Peyer's patch (tissue), 4 donors: ENCODE measurements around the gene KIF1A. TPM values are rescaled to one million over a fixed set of nuclear protein-coding genes. Genes with fewer than 3 reads are reported as not detected.

Source experiments
- DNase-seq, 3 donors: peaks; one replicate each; pipeline ENCODE4 v3.0.0-alpha.2; 2017 to 2019
- H3K27ac ChIP-seq, 4 donors: fragments of 200-600 bp; sonication (generic); one replicate each; pipeline ENCODE4 v1.5.1; 2016 to 2019
- H3K27me3 ChIP-seq, 2 donors: fragments of 200-600 bp; sonication (generic); one replicate each; pipeline ENCODE4 v1.5.1; 2019
- H3K36me3 ChIP-seq, 3 donors: fragments of 200-600 bp; sonication (generic); one replicate each; pipeline ENCODE4 v1.5.1; 2016 to 2019
- H3K4me1 ChIP-seq, 4 donors: fragments of 200-600 bp; sonication (generic); one replicate each; pipeline ENCODE4 v1.5.1; 2016 to 2019
- H3K4me3 ChIP-seq, 4 donors: fragments of 200-600 bp; sonication (generic); 1 replicate in 3 of 4; 2 replicates in 1 of 4; pipeline ENCODE4 v1.5.1; 2016 to 2019; ENCODE audit warnings: mild to moderate bottlenecking in 1 of 4
- H3K9me3 ChIP-seq, 4 donors: fragments of 200-600 bp; sonication (generic); one replicate each; pipeline ENCODE4 v1.5.1; 2016 to 2019; ENCODE audit warnings: mild to moderate bottlenecking in 1 of 4
- CTCF ChIP-seq, 6 experiments: fragments of 450-650 bp in 4 of 6; fragments of 200-600 bp in 2 of 6; sonication (generic) in 1 of 6; IDR thresholded peaks; one replicate each; pipeline ENCODE4 v1.5.1; 2017 to 2019; ENCODE audit warnings: antibody characterized with exemption in 6 of 6, mild to moderate bottlenecking in 3 of 6, moderate library complexity in 1 of 6
- POLR2A ChIP-seq, 2 donors: fragments of 450-650 bp; IDR thresholded peaks; one replicate each; pipeline ENCODE4 v1.5.1; 2017; ENCODE audit warnings: antibody characterized with exemption in 2 of 2, mild to moderate bottlenecking in 2 of 2, moderate library complexity in 2 of 2
- total RNA-seq, 4 donors: library from RNA; depleted of rRNA; stranded (reverse); fragments of >200 nt; gene quantifications; one replicate each; pipeline ENCODE4 v1.1.0, GENCODE V29; 2016

The KIF1A gene
- total RNA-seq, 4 donors from 2014 or later = 0.83 to 6.0 (median 2.0) TPM

- TF ChIP-seq CTCF (IDR thresholded peaks at IDR 0.05) (no peak), POLR2A (IDR thresholded peaks at IDR 0.05) (no peak)
- Histone ChIP-seq H3K36me3 (no peaks in the 10 kb centered on the region), H3K4me3 (no peak overlapping the region), H3K9me3 (no peaks in the 10 kb centered on the region), H3K27me3 (no peaks in the 10 kb centered on the region), H3K27ac (no peak overlapping the region), H3K4me1 (no peaks in the 10 kb centered on the region)
- no peak for DNase-seq
These were observed 44.5 kb upstream of the KIF1A start for GRCh38 chr2:240864475-240864874.

GRCh38 chr2:240861547-240861946 is 41.5 kb upstream of the KIF1A start:
- no peak for DNase-seq

GRCh38 chr2:240858871-240859270 is 38.9 kb upstream of the KIF1A start:
- Histone ChIP-seq H3K4me3 (no peak overlapping the region), H3K27ac (no peak overlapping the region), H3K9me3 (no peaks in the 10 kb centered on the region), H3K4me1 (no peaks in the 10 kb centered on the region), H3K36me3 (no peaks in the 10 kb centered on the region), H3K27me3 (no peaks in the 10 kb centered on the region)
- DNase-seq = peak in 1 of 3 donors; percentile 37
- TF ChIP-seq CTCF (IDR thresholded peaks at IDR 0.05) = no peak
- TF ChIP-seq POLR2A (IDR thresholded peaks at IDR 0.05) = no peak

More at GRCh38 chr2:240861547-240861946, 41.5 kb upstream of the KIF1A start:
- TF ChIP-seq POLR2A (IDR thresholded peaks at IDR 0.05) (no peak), CTCF (IDR thresholded peaks at IDR 0.05) (no peak)
- H3K9me3 ChIP-seq = no peaks in the 10 kb centered on the region
- H3K4me1 ChIP-seq = no peaks in the 10 kb centered on the region
- no peaks in the 10 kb centered on the region for H3K27me3 ChIP-seq
- no peaks in the 10 kb centered on the region for H3K36me3 ChIP-seq
- H3K27ac ChIP-seq = no peak overlapping the region
- H3K4me3 ChIP-seq = no peak overlapping the region

- DNase-seq = no peak
- H3K4me1 ChIP-seq = no peaks in the 10 kb centered on the region
- H3K9me3 ChIP-seq = no peaks in the 10 kb centered on the region
- TF ChIP-seq POLR2A (IDR thresholded peaks at IDR 0.05) (no peak), CTCF (IDR thresholded peaks at IDR 0.05) (no peak)
- no peaks in the 10 kb centered on the region for H3K36me3 ChIP-seq
- H3K27ac ChIP-seq = no peak overlapping the region
- no peak overlapping the region for H3K4me3 ChIP-seq
- H3K27me3 ChIP-seq = no peaks in the 10 kb centered on the region
These were observed 38.3 kb upstream of the KIF1A start for GRCh38 chr2:240858321-240858720.

- no peaks in the 10 kb centered on the region for H3K27me3 ChIP-seq
- TF ChIP-seq CTCF (IDR thresholded peaks at IDR 0.05) = no peak
- TF ChIP-seq POLR2A (IDR thresholded peaks at IDR 0.05) = no peak
- H3K4me1 ChIP-seq = no peaks in the 10 kb centered on the region
- H3K36me3 ChIP-seq = no peaks in the 10 kb centered on the region
- H3K4me3 ChIP-seq = no peak overlapping the region
- H3K9me3 ChIP-seq = no peaks in the 10 kb centered on the region
- no peak overlapping the region for H3K27ac ChIP-seq
- DNase-seq = peak in 2 of 3 donors; percentile 73 to 76
These were observed 37.3 kb upstream of the KIF1A start for GRCh38 chr2:240857039-240858008.
